AG10803 (cell line): ENCODE data around the gene KATNIP.

ENCODE experiments used
- DNase-seq: peaks from one replicate; pipeline ENCODE4 v3.0.0; 2010; ENCODE audit warnings: low read depth
- H3K4me3 ChIP-seq: 2 replicates; pipeline ENCODE4 v1.5.1; 2011; ENCODE audit warnings: mild to moderate bottlenecking, low read length, control low read depth
- TF ChIP-seq, protein P1 (sequence below): conservative IDR thresholded peaks from 2 replicates; pipeline ENCODE4 v1.5.1; 2011; ENCODE audit warnings: mild to moderate bottlenecking, low read length, control low read depth, inconsistent platforms

KATNIP gene

DNA sequence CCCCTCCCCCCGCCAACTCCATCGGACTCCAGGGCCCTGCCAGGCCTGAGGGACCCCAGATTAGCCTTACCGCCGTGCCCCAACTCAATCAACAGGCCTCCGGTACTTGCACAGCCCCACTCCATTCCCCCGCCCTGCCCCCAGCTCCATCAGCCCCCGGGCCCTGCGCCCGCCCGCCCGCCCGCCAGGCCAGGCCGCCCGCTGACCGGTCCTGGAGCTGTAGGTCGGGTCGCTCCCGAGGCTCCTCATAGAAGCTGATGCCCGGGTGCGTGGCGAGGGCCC lies 539 bp upstream of the KATNIP start:
- no peak for DNase-seq

GRCh38 chr16:27550582-27550920 lies 607 bp downstream of the KATNIP start:
- TF ChIP-seq, protein P1, sequence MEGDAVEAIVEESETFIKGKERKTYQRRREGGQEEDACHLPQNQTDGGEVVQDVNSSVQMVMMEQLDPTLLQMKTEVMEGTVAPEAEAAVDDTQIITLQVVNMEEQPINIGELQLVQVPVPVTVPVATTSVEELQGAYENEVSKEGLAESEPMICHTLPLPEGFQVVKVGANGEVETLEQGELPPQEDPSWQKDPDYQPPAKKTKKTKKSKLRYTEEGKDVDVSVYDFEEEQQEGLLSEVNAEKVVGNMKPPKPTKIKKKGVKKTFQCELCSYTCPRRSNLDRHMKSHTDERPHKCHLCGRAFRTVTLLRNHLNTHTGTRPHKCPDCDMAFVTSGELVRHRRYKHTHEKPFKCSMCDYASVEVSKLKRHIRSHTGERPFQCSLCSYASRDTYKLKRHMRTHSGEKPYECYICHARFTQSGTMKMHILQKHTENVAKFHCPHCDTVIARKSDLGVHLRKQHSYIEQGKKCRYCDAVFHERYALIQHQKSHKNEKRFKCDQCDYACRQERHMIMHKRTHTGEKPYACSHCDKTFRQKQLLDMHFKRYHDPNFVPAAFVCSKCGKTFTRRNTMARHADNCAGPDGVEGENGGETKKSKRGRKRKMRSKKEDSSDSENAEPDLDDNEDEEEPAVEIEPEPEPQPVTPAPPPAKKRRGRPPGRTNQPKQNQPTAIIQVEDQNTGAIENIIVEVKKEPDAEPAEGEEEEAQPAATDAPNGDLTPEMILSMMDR, result no peak
- DNase-seq, result peak; percentile 12
- H3K4me3 ChIP-seq, result peak overlapping the region; percentile 100

More for the DNA sequence above, 539 bp upstream of the KATNIP start:
- TF ChIP-seq, protein P1, result no peak
- peak overlapping the region; percentile 87 for H3K4me3 ChIP-seq

DNA sequence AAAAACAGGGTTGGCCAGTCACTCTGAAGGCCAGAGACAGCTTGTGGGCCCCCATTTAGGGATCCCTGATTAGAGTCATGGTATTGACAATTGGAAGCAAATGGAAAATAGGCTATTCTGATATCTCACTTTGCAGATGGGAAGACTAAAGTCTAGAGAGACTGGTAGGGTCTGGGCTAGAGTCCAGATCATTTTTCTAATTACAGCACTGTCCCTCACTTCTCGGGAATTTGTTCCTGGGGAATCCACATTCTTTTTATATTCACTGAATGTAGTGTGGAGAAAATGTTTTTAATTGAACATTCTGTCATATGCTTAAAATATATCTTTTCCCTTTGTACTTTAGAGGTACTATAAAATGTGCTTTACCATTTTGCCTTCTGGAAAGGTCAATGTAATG lies 1.1 kb downstream of the KATNIP start:
- TF ChIP-seq, protein P1, result no peak
- DNase-seq, result peak; percentile 24
- peak overlapping the region; percentile 100 for H3K4me3 ChIP-seq

DNA sequence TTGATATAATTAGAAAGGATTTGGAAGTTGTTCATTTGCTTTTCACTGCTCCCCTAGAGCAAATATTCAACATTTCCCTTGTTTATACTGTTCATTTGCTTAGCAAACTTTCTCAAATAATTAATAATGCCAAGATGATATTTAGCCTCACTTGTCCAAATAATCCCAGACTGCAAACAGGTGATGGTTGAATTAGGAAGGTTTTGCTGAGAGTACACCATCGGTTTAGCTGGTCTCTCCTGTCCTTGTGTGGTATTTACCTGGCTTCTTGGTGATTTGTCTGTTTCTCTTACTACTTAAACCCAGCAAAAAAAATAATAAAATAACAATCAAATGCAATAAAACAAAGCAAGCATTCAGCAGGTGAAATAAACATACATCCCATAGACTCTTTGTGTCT lies 6.5 kb downstream of the KATNIP start:
- TF ChIP-seq, protein P1, result no peak
- no peak overlapping the region for H3K4me3 ChIP-seq
- no peak for DNase-seq

- TF ChIP-seq, protein P1, result no peak
- no peak for DNase-seq
- H3K4me3 ChIP-seq, result no peak overlapping the region
These were observed 8.5 kb downstream of the KATNIP start for GRCh38 chr16:27558434-27558833.

- H3K4me3 ChIP-seq, result no peak overlapping the region
- no peak for DNase-seq
- TF ChIP-seq, protein P1, result no peak
These were observed 9.0 kb downstream of the KATNIP start for GRCh38 chr16:27558932-27559331.

DNA sequence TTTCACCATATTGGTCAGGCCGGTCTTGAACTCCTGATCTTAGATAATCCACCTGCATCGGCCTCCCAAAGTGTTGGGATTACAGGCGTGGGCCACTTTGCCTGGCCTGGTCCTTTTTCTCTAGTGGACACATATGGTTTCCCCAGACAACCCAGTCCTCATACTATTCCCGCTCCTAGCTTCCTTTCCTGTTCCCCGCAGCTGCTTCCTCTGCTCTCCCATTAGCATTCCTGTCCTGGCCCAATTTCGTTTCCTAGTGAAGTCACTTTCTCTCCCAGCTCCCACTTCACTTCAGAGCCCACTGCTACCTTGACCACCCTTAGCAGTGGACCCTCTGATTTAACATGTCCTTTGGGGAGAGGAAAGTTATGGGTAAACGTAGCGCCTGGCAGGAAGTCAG lies 11.3 kb downstream of the KATNIP start:
- TF ChIP-seq, protein P1, result no peak

More for the DNA sequence above, 11.3 kb downstream of the KATNIP start:
- DNase-seq, result no peak
- no peak overlapping the region for H3K4me3 ChIP-seq
